Mammary epithelial cell (primary cell): ENCODE results near the gene SUPT7L.

ENCODE experiments used
- EZH2 ChIP-seq: IDR thresholded peaks from 2 replicates; pipeline ENCODE4 v1.6.1; 2012; ENCODE audit warnings: low read length, inconsistent platforms, borderline replicate concordance
- TF ChIP-seq, protein P1 (sequence below), 2 donors: IDR thresholded peaks in 1 of 2; conservative IDR thresholded peaks in 1 of 2; 2 replicates each; pipeline ENCODE4 v1.5.1; 2011 to 2012; ENCODE audit warnings: inconsistent platforms in 2 of 2, low read length in 2 of 2, mild to moderate bottlenecking in 2 of 2, control low read depth in 1 of 2, low read depth in 1 of 2; ENCODE audit not compliant: insufficient read depth in 1 of 2; ENCODE audit errors: extremely low read depth in 1 of 2

DNA sequence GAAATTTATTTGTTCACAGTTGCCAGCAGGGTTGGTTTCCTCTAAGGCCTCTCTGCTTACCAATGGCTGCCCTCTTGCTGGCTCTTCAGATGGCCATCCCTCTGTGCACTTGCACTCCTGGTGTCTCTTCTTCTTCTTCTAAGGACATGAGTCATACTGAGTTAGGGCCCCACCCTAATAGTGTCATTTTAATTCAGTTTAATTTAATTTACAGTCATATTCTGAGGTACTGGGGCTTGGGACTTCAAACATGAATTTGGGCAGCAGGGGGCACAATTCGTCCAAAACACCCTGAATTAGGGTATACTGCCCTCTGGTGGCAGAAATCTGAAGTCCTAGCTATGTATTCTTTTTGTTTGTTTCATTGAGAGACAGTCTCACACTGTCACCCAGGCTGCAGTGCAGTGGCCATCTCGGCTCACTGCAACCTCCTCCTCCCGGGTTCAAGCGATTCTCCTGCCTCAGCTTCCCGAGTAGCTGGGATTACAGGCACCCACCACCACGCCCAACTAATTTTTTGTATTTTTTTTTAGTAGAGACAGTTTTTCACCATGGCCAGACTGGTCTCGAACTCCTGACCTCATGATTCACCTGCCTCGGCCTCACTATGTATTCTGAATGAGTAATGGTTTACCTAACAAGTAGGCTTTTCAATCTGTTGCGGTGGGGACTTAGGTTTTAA is 20.1 kb upstream of the SUPT7L start:
- TF ChIP-seq, protein P1, sequence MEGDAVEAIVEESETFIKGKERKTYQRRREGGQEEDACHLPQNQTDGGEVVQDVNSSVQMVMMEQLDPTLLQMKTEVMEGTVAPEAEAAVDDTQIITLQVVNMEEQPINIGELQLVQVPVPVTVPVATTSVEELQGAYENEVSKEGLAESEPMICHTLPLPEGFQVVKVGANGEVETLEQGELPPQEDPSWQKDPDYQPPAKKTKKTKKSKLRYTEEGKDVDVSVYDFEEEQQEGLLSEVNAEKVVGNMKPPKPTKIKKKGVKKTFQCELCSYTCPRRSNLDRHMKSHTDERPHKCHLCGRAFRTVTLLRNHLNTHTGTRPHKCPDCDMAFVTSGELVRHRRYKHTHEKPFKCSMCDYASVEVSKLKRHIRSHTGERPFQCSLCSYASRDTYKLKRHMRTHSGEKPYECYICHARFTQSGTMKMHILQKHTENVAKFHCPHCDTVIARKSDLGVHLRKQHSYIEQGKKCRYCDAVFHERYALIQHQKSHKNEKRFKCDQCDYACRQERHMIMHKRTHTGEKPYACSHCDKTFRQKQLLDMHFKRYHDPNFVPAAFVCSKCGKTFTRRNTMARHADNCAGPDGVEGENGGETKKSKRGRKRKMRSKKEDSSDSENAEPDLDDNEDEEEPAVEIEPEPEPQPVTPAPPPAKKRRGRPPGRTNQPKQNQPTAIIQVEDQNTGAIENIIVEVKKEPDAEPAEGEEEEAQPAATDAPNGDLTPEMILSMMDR (conservative IDR thresholded peaks at IDR 0.05 in 1 of 2, IDR thresholded peaks at IDR 0.05 in 1 of 2; ENCODE audit: extremely low read depth in 1 of 2, insufficient read depth in 1 of 2, low read depth in 1 of 2, low read length in 2 of 2): peak; percentile 93 to 95
- TF ChIP-seq EZH2: no peak
